PC-9 (cell line): ENCODE measurements around the gene PHACTR1.

Experiments
- CTCF ChIP-seq: fragments of 200-600 bp; sonication (generic); conservative IDR thresholded peaks from 2 replicates; pipeline ENCODE4 v1.6.1; 2017; ENCODE audit warnings: mixed run types, antibody characterized with exemption, mild to moderate bottlenecking, moderate library complexity
- EZH2 ChIP-seq: fragments of 200-600 bp; sonication (generic); IDR thresholded peaks from 2 replicates; pipeline ENCODE4 v1.8.0; 2017; ENCODE audit warnings: antibody characterized with exemption, low read depth

DNA sequence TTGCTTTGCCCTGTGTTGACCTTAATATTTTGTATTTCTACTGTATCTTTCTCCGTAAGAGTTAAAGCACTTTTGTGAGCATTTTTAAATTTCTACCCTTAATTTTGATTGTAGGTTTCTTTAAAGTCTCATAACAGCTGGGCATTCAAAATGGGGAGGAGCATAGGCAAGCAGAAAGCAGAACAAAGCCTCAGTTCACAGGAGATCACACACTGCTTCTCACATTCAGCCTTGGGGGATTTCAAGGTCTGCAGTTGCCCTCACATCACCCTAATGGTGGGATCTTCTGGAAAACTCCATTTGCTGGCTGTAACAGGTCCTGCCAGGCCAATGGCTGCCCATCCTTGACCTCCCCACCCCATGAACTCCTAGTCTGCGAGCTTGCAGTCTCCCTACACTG is 292.9 kb downstream of the PHACTR1 start:
- TF ChIP-seq CTCF (no peak), EZH2 (no peak)
